ENCODE measurements around the gene C19orf47. TPM values are rescaled to one million over a fixed set of nuclear protein-coding genes. Genes with fewer than 3 reads are reported as not detected.

Gene C19orf47
- total RNA-seq, 1 experiment from 2014 or later, result 21.2 TPM

GRCh38 chr19:40342644-40343311 is 5.4 kb downstream of the C19orf47 start:
- Histone ChIP-seq H3K9me3 (ENCODE audit: insufficient read depth, low read depth) (no peaks in the 10 kb centered on the region), H3K9me2 (ENCODE audit: insufficient read depth) (no peaks in the 10 kb centered on the region), H3K27me3 (ENCODE audit: insufficient read depth, low read depth) (no peaks in the 10 kb centered on the region), H3K79me2 (ENCODE audit: low read depth) (peaks cover 16% of the 10 kb centered on the region), H3K4me1 (replicated peaks; ENCODE audit: insufficient read depth) (peaks cover 12% of the 10 kb centered on the region; the same call in 1 of the 2 replicates), H3K27ac (no peak overlapping the region), H2AFZ (no peak overlapping the region), H3F3A (ENCODE audit: insufficient read depth, low read depth) (no peaks in the 10 kb centered on the region; the same call in 1 of the 2 replicates), H3K36me3 (ENCODE audit: low read depth) (no peaks in the 10 kb centered on the region), H4K20me1 (ENCODE audit: insufficient read depth) (no peaks in the 10 kb centered on the region), H3K4me2 (no peak overlapping the region), H3K4me3 (no peak overlapping the region)
- ChIA-PET CTCF (no interaction called here), POLR2A (ENCODE audit: unreplicated experiment) (no interaction called here)
- intact Hi-C loops (cut with micrococcal nuclease; ENCODE audit: unreplicated experiment), result no loop called here
- no peak for DNase-seq
- TF ChIP-seq CTCF (conservative IDR thresholded peaks at IDR 0.05), result no peak
- TF ChIP-seq EZH2 (IDR thresholded peaks at IDR 0.05; ENCODE audit: low read depth), result no peak
- no TSS peak for BruUV-seq (replicated peaks)

- no peak overlapping the region for H3K4me2 ChIP-seq
- H3K4me1 ChIP-seq (replicated peaks; ENCODE audit: insufficient read depth), result 0 out of 2 replicates have a peak, but pooled peaks cover 3% of the 10 kb centered on the region
- peaks cover 7% of the 10 kb centered on the region; the same call in 1 of the 2 replicates for H3K79me2 ChIP-seq (ENCODE audit: low read depth)
- no peak for DNase-seq
- no peak overlapping the region for H2AFZ ChIP-seq
- no TSS peak for BruUV-seq (replicated peaks)
- no peaks in the 10 kb centered on the region for H3K9me3 ChIP-seq (ENCODE audit: insufficient read depth, low read depth)
- no peaks in the 10 kb centered on the region for H3K27me3 ChIP-seq (ENCODE audit: insufficient read depth, low read depth)
- TF ChIP-seq CTCF (conservative IDR thresholded peaks at IDR 0.05), result no peak
- no peak for TF ChIP-seq EZH2 (IDR thresholded peaks at IDR 0.05; ENCODE audit: low read depth)
- CTCF ChIA-PET, result no interaction called here
- no peak overlapping the region for H3K27ac ChIP-seq
- H3F3A ChIP-seq (ENCODE audit: insufficient read depth, low read depth), result no peaks in the 10 kb centered on the region; the same call in 1 of the 2 replicates
- no peaks in the 10 kb centered on the region for H3K9me2 ChIP-seq (ENCODE audit: insufficient read depth)
- POLR2A ChIA-PET (ENCODE audit: unreplicated experiment), result no interaction called here
- H4K20me1 ChIP-seq (ENCODE audit: insufficient read depth), result no peaks in the 10 kb centered on the region
- H3K4me3 ChIP-seq, result no peak overlapping the region
- H3K36me3 ChIP-seq (ENCODE audit: low read depth), result no peaks in the 10 kb centered on the region
- intact Hi-C loops (cut with micrococcal nuclease; ENCODE audit: unreplicated experiment), result no loop called here
Measured at GRCh38 chr19:40341601-40342482, 6.4 kb downstream of the C19orf47 start.

DNA sequence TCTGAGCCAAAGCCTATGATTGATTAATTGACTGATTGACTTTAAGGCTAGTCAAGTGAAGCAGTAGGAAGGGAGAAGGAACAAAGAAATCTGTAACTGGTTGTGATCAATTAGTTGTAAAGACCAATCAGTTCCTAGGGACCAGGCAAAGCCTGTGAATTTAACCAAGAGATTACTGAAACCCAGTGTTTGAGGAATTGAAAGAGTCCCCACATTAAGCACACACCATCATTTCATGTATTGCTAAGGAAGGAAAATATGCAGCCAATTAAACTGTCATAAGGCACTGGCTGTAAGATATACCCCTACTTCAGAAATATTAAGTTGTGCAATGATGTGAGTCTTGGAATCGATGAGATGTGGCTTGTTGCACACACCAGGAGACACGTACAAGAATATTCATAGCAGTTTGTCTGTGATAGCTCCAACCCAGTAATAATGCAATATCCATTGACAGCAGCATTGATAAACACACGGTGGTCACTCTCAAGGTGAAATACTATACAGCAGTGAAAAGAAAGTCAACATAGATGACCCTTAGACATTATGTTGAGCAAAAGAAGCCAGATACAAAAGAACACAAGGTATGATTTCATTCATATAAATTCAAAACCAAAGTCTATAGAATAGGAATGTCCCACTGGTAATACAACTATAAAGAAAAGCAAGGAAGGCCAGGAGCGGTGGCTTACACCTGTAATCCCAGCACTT is 9.0 kb downstream of the C19orf47 start:
- no peak for DNase-seq
- Histone ChIP-seq H3K36me3 (ENCODE audit: low read depth) (no peaks in the 10 kb centered on the region), H3K9me3 (ENCODE audit: insufficient read depth, low read depth) (no peaks in the 10 kb centered on the region), H3K9me2 (ENCODE audit: insufficient read depth) (no peaks in the 10 kb centered on the region), H3K4me3 (no peak overlapping the region), H3K27me3 (ENCODE audit: insufficient read depth, low read depth) (no peaks in the 10 kb centered on the region), H3K4me2 (no peak overlapping the region), H4K20me1 (ENCODE audit: insufficient read depth) (no peaks in the 10 kb centered on the region), H3K79me2 (ENCODE audit: low read depth) (no peaks in the 10 kb centered on the region), H3K4me1 (replicated peaks; ENCODE audit: insufficient read depth) (no peaks in the 10 kb centered on the region), H3F3A (ENCODE audit: insufficient read depth, low read depth) (no peaks in the 10 kb centered on the region), H3K27ac (no peak overlapping the region), H2AFZ (no peak overlapping the region)
- ChIA-PET POLR2A (ENCODE audit: unreplicated experiment) (no interaction called here), CTCF (no interaction called here)
- intact Hi-C loops (cut with micrococcal nuclease; ENCODE audit: unreplicated experiment), result no loop called here
- BruUV-seq (replicated peaks), result no TSS peak
- TF ChIP-seq CTCF (conservative IDR thresholded peaks at IDR 0.05) (no peak), EZH2 (IDR thresholded peaks at IDR 0.05; ENCODE audit: low read depth) (no peak)

All from PC-9 (cell line).